HCT116 (cell line): ENCODE results near the gene SAP130. TPM values are rescaled to one million over a fixed set of nuclear protein-coding genes. Genes with fewer than 3 reads are reported as not detected.

ENCODE experiments used
- ATAC-seq: fragments of 200-7000 bp; cut with Tn5 transposase; 2 replicates; pipeline ENCODE4 v1.9.1; 2020; ENCODE audit warnings: mild to moderate bottlenecking, moderate library complexity
- Bru-seq: library from RNA; stranded (reverse); fragments of 400-500 nt; gene quantifications from one replicate; lab custom pipeline; 2021; lab: Mats Ljungman, UMichigan
- BruChase-seq, 2 experiments: library from RNA; stranded (reverse); fragments of 400-500 nt; gene quantifications; one replicate each; lab custom pipeline; 2021; lab: Mats Ljungman, UMichigan
- BruUV-seq: library from RNA; stranded (reverse); fragments of 400-500 nt; replicated peaks from 2 replicates; lab custom pipeline; 2021; lab: Mats Ljungman, UMichigan
- CTCF ChIA-PET: fragments of 300-600 bp; sonication (Branson Sonifier 250); formaldehyde crosslinking; loops from one replicate; lab custom pipeline; 2021; ENCODE audit warnings: antibody characterized with exemption; lab: Charles Lee
- POLR2A ChIA-PET: fragments of 300-600, 350-600 bp; sonication (Branson Sonifier 250); formaldehyde crosslinking; loops from one replicate; lab custom pipeline; 2021; ENCODE audit warnings: antibody characterized with exemption; lab: Charles Lee
- RAD21 ChIA-PET, 2 experiments: fragments of 300-600 bp; sonication (Branson Sonifier 250); formaldehyde crosslinking; loops; one replicate each; lab custom pipeline; 2023; ENCODE audit warnings: low total read pairs in 2 of 2; ENCODE audit not compliant: uncharacterized antibody in 2 of 2, unreplicated experiment in 2 of 2, low non-redundant PET in 1 of 2; lab: Charles Lee
- DNase-seq: peaks from one replicate; pipeline ENCODE4 v3.0.0-alpha.2; 2010; ENCODE audit warnings: low read depth, low spot score
- H2AFZ ChIP-seq: fragments of 200-600 bp; shearing (Covaris generic), sonication (generic); 2 replicates; pipeline ENCODE4 v1.6.1; 2017; ENCODE audit warnings: low read depth, mixed run types, mixed read lengths, antibody characterized with exemption, low read length; ENCODE audit not compliant: poor library complexity, severe bottlenecking
- H3K27ac ChIP-seq: 2 replicates; pipeline ENCODE4 v1.5.1; 2012; ENCODE audit warnings: low read depth, low read length
- H3K27me3 ChIP-seq: fragments of 200-600 bp; sonication (generic); 2 replicates; pipeline ENCODE4 v1.6.1; 2016; ENCODE audit warnings: mixed run types, low read length, mixed read lengths; ENCODE audit not compliant: insufficient read depth
- H3K36me3 ChIP-seq, 2 experiments: fragments of 200-500 bp in 1 of 2; fragments of 200-600 bp in 1 of 2; sonication (Bioruptor generic) in 1 of 2; sonication (generic) in 1 of 2; 2 replicates each; pipeline versions ENCODE4 v1.5.1 to v1.6.1; 2014 to 2016; ENCODE audit warnings: low read length in 2 of 2, inconsistent platforms in 1 of 2, mixed read lengths in 1 of 2, mixed run types in 1 of 2; ENCODE audit not compliant: insufficient read depth in 2 of 2, control insufficient read depth in 1 of 2
- H3K4me1 ChIP-seq, 2 experiments: fragments of 200-600 bp in 1 of 2; sonication (generic) in 1 of 2; 2 replicates each; pipeline versions ENCODE4 v1.5.1 to v1.6.1; 2012 to 2017; ENCODE audit warnings: low read length in 2 of 2, inconsistent platforms in 1 of 2, mild to moderate bottlenecking in 1 of 2, mixed read lengths in 1 of 2, mixed run types in 1 of 2, moderate library complexity in 1 of 2; ENCODE audit not compliant: insufficient read depth in 2 of 2, control insufficient read depth in 1 of 2
- H3K4me2 ChIP-seq: fragments of 200-600 bp; sonication (generic); 2 replicates; pipeline ENCODE4 v1.6.1; 2017; ENCODE audit warnings: mixed run types, low read length, mixed read lengths
- H3K4me3 ChIP-seq, 2 experiments: fragments of 200-600 bp in 1 of 2; sonication (generic) in 1 of 2; replicated peaks in 1 of 2; 2 replicates each; pipeline ENCODE4 v1.5.1; 2011 to 2016; ENCODE audit warnings: low read length in 2 of 2, control low read depth in 1 of 2, low read depth in 1 of 2, mild to moderate bottlenecking in 1 of 2, mixed read lengths in 1 of 2, mixed run types in 1 of 2
- H3K79me2 ChIP-seq: fragments of 200-600 bp; sonication (generic); 2 replicates; pipeline ENCODE4 v1.6.1; 2017; ENCODE audit warnings: mild to moderate bottlenecking, mixed run types, low read length, moderate library complexity, mixed read lengths; ENCODE audit not compliant: insufficient read depth
- H3K9ac ChIP-seq: fragments of 200-600 bp; sonication (generic); 2 replicates; pipeline ENCODE4 v1.6.1; 2016; ENCODE audit warnings: low read length, mixed read lengths
- H3K9me2 ChIP-seq: fragments of 200-600 bp; sonication (generic), shearing (Covaris generic); 2 replicates; pipeline ENCODE4 v1.6.1; 2017; ENCODE audit warnings: mixed run types, mild to moderate bottlenecking, moderate library complexity; ENCODE audit not compliant: insufficient read depth
- H3K9me3 ChIP-seq, 2 experiments: fragments of 200-500 bp in 1 of 2; fragments of 200-600 bp in 1 of 2; sonication (Bioruptor generic) in 1 of 2; sonication (generic) in 1 of 2; 2 replicates each; pipeline ENCODE4 v1.6.1; 2014 to 2017; ENCODE audit warnings: low read length in 2 of 2, mixed read lengths in 2 of 2, inconsistent platforms in 1 of 2, low read depth in 1 of 2, mild to moderate bottlenecking in 1 of 2, mixed run types in 1 of 2, moderate library complexity in 1 of 2; ENCODE audit not compliant: control insufficient read depth in 1 of 2, insufficient read depth in 1 of 2
- H4K20me1 ChIP-seq: fragments of 200-600 bp; sonication (generic), shearing (Covaris generic); 2 replicates; pipeline ENCODE4 v1.6.1; 2017; ENCODE audit warnings: mixed run types, mild to moderate bottlenecking, moderate library complexity; ENCODE audit not compliant: insufficient read depth
- CBX3 ChIP-seq: IDR thresholded peaks from 2 replicates; pipeline ENCODE4 v1.6.1; 2012; ENCODE audit warnings: low read depth
- CEBPB ChIP-seq: IDR thresholded peaks from 2 replicates; pipeline ENCODE4 v1.6.1; 2012; ENCODE audit warnings: low read depth
- EGR1 ChIP-seq: IDR thresholded peaks from 2 replicates; pipeline ENCODE4 v1.6.1; 2012; ENCODE audit warnings: low read depth
- ELF1 ChIP-seq: IDR thresholded peaks from 2 replicates; pipeline ENCODE4 v1.6.1; 2012; ENCODE audit warnings: low read depth, borderline replicate concordance
- EZH2 ChIP-seq: fragments of 200-600 bp; sonication (generic); IDR thresholded peaks from 2 replicates; pipeline ENCODE4 v1.6.1; 2017; ENCODE audit warnings: antibody characterized with exemption, mixed run types
- EZH2phosphoT487 ChIP-seq: fragments of 200-600 bp; IDR thresholded peaks from 2 replicates; pipeline ENCODE4 v1.6.1; 2018; ENCODE audit warnings: antibody characterized with exemption, borderline replicate concordance
- MAX ChIP-seq: IDR thresholded peaks from 2 replicates; pipeline ENCODE4 v1.6.1; 2012
- POLR2AphosphoS5 ChIP-seq: IDR thresholded peaks from 2 replicates; pipeline ENCODE4 v1.6.1; 2011; ENCODE audit warnings: mild to moderate bottlenecking, low read depth, low read length, moderate library complexity
- SP1 ChIP-seq: IDR thresholded peaks from 2 replicates; pipeline ENCODE4 v1.6.1; 2012; ENCODE audit warnings: low read depth
- SRF ChIP-seq: IDR thresholded peaks from 2 replicates; pipeline ENCODE4 v1.6.1; 2012; ENCODE audit warnings: low read depth
- TCF7L2 ChIP-seq: IDR thresholded peaks from 2 replicates; pipeline ENCODE4 v1.7.0; 2011; ENCODE audit warnings: borderline replicate concordance, inconsistent platforms; ENCODE audit not compliant: insufficient read depth, insufficient read length; ENCODE audit errors: extremely low read depth
- YY1 ChIP-seq: IDR thresholded peaks from 2 replicates; pipeline ENCODE4 v1.6.1; 2011; ENCODE audit warnings: low read length, low read depth, moderate library complexity, mild to moderate bottlenecking; ENCODE audit not compliant: insufficient replicate concordance; ENCODE audit errors: extremely low read depth
- ZFX ChIP-seq: fragments of 450-650 bp; IDR thresholded peaks from 2 replicates; pipeline ENCODE4 v1.6.1; 2017
- intact Hi-C: fragments of 100-400 bp; cut with micrococcal nuclease; formaldehyde crosslinking; loops from 2 replicates; pipeline ENCODE4 v1.10.0; 2022
- long read RNA-seq: library from polyadenylated mRNA; unstranded; transcript quantifications from one replicate; pipeline ENCODE4 v2.0.0, GENCODE V29; 2021; ENCODE audit not compliant: unreplicated experiment
- polyA plus RNA-seq: library from polyadenylated mRNA; unstranded; fragments of >200 nt; gene quantifications from 2 replicates; pipeline ENCODE4 v1.2.1, GENCODE V29; 2012; ENCODE audit warnings: missing spikeins
- total RNA-seq: library from RNA; stranded (reverse); gene quantifications from one replicate; pipeline ENCODE4 v1.2.1, GENCODE V29; 2021; ENCODE audit not compliant: unreplicated experiment

Gene SAP130
- total RNA-seq (29.5 TPM), Bru-seq, nascent RNA (percentile 68 among the genes with signal in this experiment), BruChase-seq, experiment 1, labeled RNA remaining after a 6-hour chase (percentile 64 among the genes with signal in this experiment), BruChase-seq, experiment 2, labeled RNA remaining after a 2-hour chase (percentile 65 among the genes with signal in this experiment)
- 22.3 and 23.8 TPM in 2 replicates for polyA plus RNA-seq
- long read RNA-seq, partial matches to known transcripts: 3 of 6 reads
- long read RNA-seq, other reads (novel, unspliced or antisense): 3 of 6 reads

GRCh38 chr2:128027801-128028667 is at the start of gene SAP130:
Gene SAP130 (minus strand): TSS chr2:128028059. CDS start chr2:128026292, 1,767 bp downstream.
- ATAC-seq: peak; percentile 83
- no TSS peak for BruUV-seq
- H3K27me3 ChIP-seq: no peaks in the 10 kb centered on the region

GRCh38 chr2:128076461-128077106 is 48.7 kb upstream of the SAP130 start:
- intact Hi-C loops: no loop called here
- ATAC-seq: peak; percentile 53; the same call in 1 of the 2 replicates
- ChIA-PET POLR2A (interaction anchor here (0.7 kb wide), 1 partner anchor 497 kb away, joined by 3 read pairs; no protein-coding TSS in a partner anchor), RAD21 (no interaction called here), CTCF (no interaction called here)
- no peak for TF ChIP-seq EZH2phosphoT487
- no peak for TF ChIP-seq ELF1
- TF ChIP-seq ZFX: no peak
- TF ChIP-seq EZH2: no peak
- no peak for TF ChIP-seq CBX3
- no peak for TF ChIP-seq YY1
- no peak for TF ChIP-seq EGR1
- TF ChIP-seq MAX: no peak
- TF ChIP-seq CEBPB: no peak
- TF ChIP-seq TCF7L2: no peak
- TF ChIP-seq SRF: no peak
- H3K4me2 ChIP-seq: no peak overlapping the region
- H3K36me3 ChIP-seq: no peaks in the 10 kb centered on the region
- no TSS peak for BruUV-seq
- no peak overlapping the region for H3K27ac ChIP-seq
- H3K79me2 ChIP-seq: no peaks in the 10 kb centered on the region
- H3K4me3 ChIP-seq: no peak overlapping the region
- DNase-seq: no peak
- no peaks in the 10 kb centered on the region for H3K4me1 ChIP-seq
- H3K9me3 ChIP-seq: no peaks in the 10 kb centered on the region
- no peaks in the 10 kb centered on the region for H3K9me2 ChIP-seq
- no peaks in the 10 kb centered on the region for H4K20me1 ChIP-seq
- H2AFZ ChIP-seq: no peak overlapping the region
- no peak overlapping the region for H3K9ac ChIP-seq
- no peaks in the 10 kb centered on the region for H3K27me3 ChIP-seq

More at GRCh38 chr2:128027801-128028667, at the start of gene SAP130:
- ChIA-PET RAD21 (interaction anchor here in 1 of 2 experiments (0.6 kb wide), 1 partner anchor 209 kb away, joined by 3 read pairs; no protein-coding TSS in a partner anchor), CTCF (no interaction called here), POLR2A (no interaction called here)
- Histone ChIP-seq H2AFZ (peak within 1 kb of the TSS; percentile 93), H3K9me3 (peaks cover 0 to 4% of the 10 kb centered on the region in 2 experiments; a peak in 2 of 4 replicates), H3K27ac (peak within 1 kb of the TSS; percentile 70), H3K4me1 (peaks cover 3 to 10% of the 10 kb centered on the region in 2 experiments; a peak in 3 of 4 replicates), H3K9me2 (no peaks in the 10 kb centered on the region), H4K20me1 (no peaks in the 10 kb centered on the region), H3K9ac (peak within 1 kb of the TSS; percentile 92), H3K4me3 (peak within 1 kb of the TSS; percentile 86 to 92), H3K4me2 (peak within 1 kb of the TSS; percentile 99), H3K36me3 (peaks cover 0 to 5% of the 10 kb centered on the region in 2 experiments; a peak in 2 of 4 replicates), H3K79me2 (peaks cover 32% of the 10 kb centered on the region)
- intact Hi-C loops: loop anchor here (5.0 to 10.0 kb wide), 2 partner anchors 64 to 143 kb away; partner anchors contain the start of genes AMMECR1L and UGGT1
- peak; percentile 79 for DNase-seq
- TF ChIP-seq POLR2AphosphoS5 (peak; percentile 30; the same call in 1 of the 2 replicates), SP1 (peak; percentile 88), CBX3 (no peak)
